Measurements from ENCODE around the gene TLN1. TPM values are rescaled to one million over a fixed set of nuclear protein-coding genes. Genes with fewer than 3 reads are reported as not detected.

TLN1 gene
- total RNA-seq, 1 donor from 2014 or later = 245 TPM

DNA sequence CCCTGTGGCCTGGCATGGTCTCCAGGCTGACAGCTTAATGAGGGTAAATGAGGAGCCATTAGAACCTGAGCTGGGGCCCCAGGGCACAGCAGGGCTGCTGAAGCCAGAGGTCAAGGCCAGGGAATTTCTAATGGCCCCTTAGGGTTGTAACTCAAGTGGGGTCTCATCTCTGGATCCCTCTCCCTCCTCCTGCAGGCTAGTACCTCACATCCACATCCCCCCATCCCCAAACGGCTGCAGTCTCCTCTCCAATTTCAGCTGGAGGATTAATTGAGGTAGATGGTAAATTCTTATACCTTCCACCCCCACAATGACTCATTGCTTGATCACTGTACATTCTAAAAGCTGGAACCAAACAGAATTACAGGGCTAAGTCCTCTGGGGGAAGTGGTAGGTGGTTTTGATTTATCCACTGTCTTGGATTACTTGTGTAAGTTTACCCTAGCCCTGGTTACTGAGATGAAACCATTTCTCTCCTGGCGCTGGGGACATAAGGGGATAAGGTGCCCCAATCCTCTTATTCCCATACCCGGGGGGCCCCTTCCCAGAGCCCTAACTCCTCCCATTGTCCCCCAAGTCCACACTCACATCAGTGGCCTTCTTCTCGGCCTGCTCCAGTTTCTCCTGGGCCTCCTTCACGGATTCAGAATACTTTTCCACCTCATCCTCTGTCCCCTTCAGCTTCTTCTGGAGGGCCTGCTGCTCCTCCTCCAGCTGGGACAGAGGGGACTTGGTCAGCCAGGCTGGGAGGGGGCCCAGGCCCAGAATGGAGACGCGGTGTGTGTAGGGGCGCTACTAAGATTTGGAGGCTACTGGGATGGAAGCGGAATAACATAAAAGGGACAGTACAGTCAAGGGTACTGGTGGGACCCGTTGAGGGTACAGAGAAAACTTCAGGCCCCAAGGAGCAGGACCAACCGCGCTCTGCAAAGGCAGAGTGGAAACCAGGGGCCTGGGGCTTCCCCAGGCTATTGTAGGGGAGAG, 43.1 kb downstream of the TLN1 start:
- Histone ChIP-seq H3K27me3 (ENCODE audit: control insufficient read depth, insufficient read depth, low read length) (no peaks in the 10 kb centered on the region), H3K36me3 (ENCODE audit: control insufficient read depth, insufficient read depth, low read length) (no peaks in the 10 kb centered on the region)
- peak; percentile 57 for DNase-seq (ENCODE audit: low read depth)

DNA sequence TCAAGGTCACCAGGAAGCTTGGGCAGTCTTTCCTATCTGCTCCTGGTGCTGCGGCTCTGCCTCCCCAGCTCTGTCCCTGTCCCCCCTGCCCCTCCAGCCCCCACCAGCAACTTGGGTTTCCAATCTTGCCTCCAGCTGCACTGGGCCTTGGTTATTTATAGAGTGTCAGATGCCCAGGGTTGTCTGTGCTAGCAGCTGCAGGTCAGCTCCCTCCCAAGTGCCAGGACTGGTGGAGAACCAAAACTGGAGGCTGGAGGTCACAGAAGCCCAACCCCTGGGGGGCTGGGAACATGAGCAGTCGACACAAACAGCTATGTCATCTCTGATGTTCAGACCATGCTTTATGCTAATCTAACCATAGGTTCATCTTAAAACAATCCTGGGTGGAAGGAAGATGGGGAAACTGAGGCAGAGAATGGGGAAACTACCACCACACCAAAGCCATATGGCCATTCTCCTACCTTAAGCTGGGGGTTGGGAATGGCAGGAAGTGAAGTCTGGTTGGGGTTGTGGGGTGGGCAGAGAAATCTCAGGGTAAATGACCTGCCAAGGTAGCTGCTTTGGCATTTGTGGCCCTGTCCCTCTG, 43.9 kb downstream of the TLN1 start:
- no peaks in the 10 kb centered on the region for H3K27me3 ChIP-seq (ENCODE audit: control insufficient read depth, insufficient read depth, low read length)
- no peak for DNase-seq (ENCODE audit: low read depth)
- H3K4me3 ChIP-seq (ENCODE audit: low read depth, low read length) = peak overlapping the region; percentile 47
- no peaks in the 10 kb centered on the region for H3K36me3 ChIP-seq (ENCODE audit: control insufficient read depth, insufficient read depth, low read length)
- TF ChIP-seq, protein P1, sequence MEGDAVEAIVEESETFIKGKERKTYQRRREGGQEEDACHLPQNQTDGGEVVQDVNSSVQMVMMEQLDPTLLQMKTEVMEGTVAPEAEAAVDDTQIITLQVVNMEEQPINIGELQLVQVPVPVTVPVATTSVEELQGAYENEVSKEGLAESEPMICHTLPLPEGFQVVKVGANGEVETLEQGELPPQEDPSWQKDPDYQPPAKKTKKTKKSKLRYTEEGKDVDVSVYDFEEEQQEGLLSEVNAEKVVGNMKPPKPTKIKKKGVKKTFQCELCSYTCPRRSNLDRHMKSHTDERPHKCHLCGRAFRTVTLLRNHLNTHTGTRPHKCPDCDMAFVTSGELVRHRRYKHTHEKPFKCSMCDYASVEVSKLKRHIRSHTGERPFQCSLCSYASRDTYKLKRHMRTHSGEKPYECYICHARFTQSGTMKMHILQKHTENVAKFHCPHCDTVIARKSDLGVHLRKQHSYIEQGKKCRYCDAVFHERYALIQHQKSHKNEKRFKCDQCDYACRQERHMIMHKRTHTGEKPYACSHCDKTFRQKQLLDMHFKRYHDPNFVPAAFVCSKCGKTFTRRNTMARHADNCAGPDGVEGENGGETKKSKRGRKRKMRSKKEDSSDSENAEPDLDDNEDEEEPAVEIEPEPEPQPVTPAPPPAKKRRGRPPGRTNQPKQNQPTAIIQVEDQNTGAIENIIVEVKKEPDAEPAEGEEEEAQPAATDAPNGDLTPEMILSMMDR (IDR thresholded peaks at IDR 0.05; ENCODE audit: insufficient read depth, low read length, poor library complexity, severe bottlenecking) = no peak

More for the DNA sequence above, 43.1 kb downstream of the TLN1 start:
- H3K4me3 ChIP-seq (ENCODE audit: low read depth, low read length) = peak overlapping the region; percentile 47
- TF ChIP-seq, protein P1 (IDR thresholded peaks at IDR 0.05; ENCODE audit: insufficient read depth, low read length, poor library complexity, severe bottlenecking) = no peak

DNA sequence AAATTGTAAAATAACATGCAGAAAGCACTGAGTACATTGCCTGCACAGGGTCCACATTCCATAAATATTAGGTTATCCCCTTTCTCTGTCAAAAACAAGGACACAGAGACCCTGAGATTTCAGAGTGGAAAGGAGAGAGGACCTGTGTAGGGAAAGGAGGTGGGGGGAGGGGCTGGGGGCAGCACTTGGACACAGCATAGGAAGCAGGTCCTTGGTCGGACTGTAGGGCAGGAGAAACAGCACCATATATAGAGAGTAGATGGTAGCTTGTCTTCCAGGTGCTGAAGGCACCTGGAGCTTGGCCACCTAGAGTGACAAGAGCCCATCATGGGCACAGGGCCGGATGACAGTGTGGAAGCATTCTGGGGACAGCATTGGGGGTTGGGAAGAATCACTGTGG, 44.7 kb downstream of the TLN1 start:
- H3K27me3 ChIP-seq (ENCODE audit: control insufficient read depth, insufficient read depth, low read length) = no peaks in the 10 kb centered on the region
- no peak overlapping the region for H3K4me3 ChIP-seq (ENCODE audit: low read depth, low read length)
- TF ChIP-seq, protein P1 (IDR thresholded peaks at IDR 0.05; ENCODE audit: insufficient read depth, low read length, poor library complexity, severe bottlenecking) = no peak
- H3K36me3 ChIP-seq (ENCODE audit: control insufficient read depth, insufficient read depth, low read length) = peaks cover 2% of the 10 kb centered on the region
- DNase-seq (ENCODE audit: low read depth) = no peak

DNA sequence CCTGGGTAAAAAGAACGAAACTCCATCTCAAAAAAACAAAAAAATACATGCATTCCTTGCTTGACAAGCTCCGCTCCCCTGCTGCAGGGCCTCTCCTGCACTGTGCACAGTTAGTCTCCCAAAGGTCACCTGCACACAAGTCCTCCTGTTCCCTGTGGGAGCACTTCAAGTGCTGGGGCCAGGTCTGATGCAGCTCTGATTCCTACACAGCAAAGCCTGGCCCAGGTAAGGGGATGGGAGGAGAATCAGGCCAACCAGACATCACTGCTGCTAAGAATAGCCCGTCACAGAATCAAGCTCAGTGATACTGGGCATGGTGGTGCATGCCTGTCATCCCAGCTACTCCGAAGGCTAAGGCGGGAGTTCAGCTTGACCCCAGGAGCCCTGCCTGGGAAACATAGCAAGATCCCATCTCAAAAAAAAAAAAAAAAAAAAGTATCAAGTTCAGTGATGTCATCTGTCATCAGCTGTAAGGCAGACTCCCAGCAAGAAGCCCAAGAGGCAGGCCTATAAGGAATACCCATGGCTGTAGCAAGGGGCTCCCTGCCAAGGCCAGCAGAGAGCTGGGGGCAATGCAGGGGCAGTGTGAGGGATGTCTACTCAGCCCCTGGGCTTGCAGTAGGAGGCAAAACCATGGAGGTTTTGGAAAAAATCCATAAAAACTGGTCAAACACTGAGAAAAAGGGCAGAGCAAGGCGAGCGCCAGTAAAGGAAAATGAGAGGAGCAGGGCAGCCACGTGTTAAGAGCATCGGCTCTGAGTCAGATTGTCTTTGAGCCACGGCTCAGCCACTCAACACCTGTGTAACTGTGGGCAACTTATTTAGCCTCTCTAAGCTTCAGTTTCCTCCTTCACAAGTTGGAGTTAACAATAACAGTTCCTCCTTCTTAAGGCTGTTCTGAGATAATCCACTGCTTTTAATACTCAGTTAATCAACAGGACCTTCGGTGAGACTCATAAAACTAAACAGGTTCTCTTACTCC, 45.5 kb downstream of the TLN1 start:
- H3K4me3 ChIP-seq (ENCODE audit: low read depth, low read length) = no peak overlapping the region
- no peaks in the 10 kb centered on the region for H3K27me3 ChIP-seq (ENCODE audit: control insufficient read depth, insufficient read depth, low read length)
- H3K36me3 ChIP-seq (ENCODE audit: control insufficient read depth, insufficient read depth, low read length) = peaks cover 2% of the 10 kb centered on the region
- DNase-seq (ENCODE audit: low read depth) = no peak
- TF ChIP-seq, protein P1 (IDR thresholded peaks at IDR 0.05; ENCODE audit: insufficient read depth, low read length, poor library complexity, severe bottlenecking) = no peak

DNA sequence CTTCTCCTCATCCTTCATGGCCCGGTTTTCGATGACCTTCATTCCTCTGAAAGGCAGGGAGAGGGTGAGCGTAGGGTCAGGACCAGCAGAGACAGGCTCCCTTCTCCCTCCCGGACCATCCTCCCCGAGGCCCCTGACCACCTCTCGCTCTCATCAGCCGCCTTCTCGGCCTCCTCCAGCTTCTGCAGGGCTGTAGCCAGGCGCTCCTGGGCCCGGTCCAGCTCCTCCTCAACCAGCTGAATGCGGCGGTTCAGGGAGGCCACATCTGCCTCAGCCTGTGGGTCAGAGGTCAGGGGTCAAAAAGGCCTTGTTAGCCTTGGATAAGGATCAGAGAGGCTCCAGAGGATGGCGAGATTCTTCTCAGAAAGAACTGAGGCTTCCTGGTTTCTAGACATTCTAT, 46.5 kb downstream of the TLN1 start:
- H3K27me3 ChIP-seq (ENCODE audit: control insufficient read depth, insufficient read depth, low read length) = no peaks in the 10 kb centered on the region
- peaks cover 2% of the 10 kb centered on the region for H3K36me3 ChIP-seq (ENCODE audit: control insufficient read depth, insufficient read depth, low read length)
- no peak for DNase-seq (ENCODE audit: low read depth)
- H3K4me3 ChIP-seq (ENCODE audit: low read depth, low read length) = no peak overlapping the region
- TF ChIP-seq, protein P1 (IDR thresholded peaks at IDR 0.05; ENCODE audit: insufficient read depth, low read length, poor library complexity, severe bottlenecking) = no peak
